NCI-H2196 treated with DMSO at 0.1 percent for 48 hours (cell line): ENCODE data around the gene DTD2.
A peak's percentile ranks its signal among the peaks of the same experiment; 100 is the strongest.
"Not testable (repeated sequence)": the region's sequence is repeated elsewhere in the genome, so short reads cannot be mapped to it uniquely, and the experiment has no call there.

Source experiments
- DNase-seq: peaks from one replicate; lab custom pipeline; 2025; ENCODE audit not compliant: unreplicated experiment; lab: John Stamatoyannopoulos, UW

The DTD2 gene

DNA sequence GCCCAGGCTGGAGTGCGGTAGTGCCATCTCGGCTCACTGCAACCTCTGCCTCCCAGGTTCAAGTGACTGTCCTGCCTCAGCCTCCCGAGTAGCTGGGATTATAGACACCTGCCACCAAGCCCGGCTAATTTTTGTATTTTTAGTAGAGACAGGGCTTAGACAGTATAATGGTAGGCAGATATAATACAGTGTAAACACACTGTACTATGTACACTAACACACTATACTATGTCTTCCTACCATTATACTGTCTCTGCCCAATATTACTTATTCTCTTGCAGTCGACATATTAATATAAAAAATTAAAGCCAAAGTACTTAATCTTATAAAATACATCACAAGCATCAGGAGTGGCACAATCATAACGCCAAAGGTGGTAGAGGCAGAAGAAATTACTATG lies 15.0 kb downstream of the DTD2 start:
- DNase-seq, result no peak

DNA sequence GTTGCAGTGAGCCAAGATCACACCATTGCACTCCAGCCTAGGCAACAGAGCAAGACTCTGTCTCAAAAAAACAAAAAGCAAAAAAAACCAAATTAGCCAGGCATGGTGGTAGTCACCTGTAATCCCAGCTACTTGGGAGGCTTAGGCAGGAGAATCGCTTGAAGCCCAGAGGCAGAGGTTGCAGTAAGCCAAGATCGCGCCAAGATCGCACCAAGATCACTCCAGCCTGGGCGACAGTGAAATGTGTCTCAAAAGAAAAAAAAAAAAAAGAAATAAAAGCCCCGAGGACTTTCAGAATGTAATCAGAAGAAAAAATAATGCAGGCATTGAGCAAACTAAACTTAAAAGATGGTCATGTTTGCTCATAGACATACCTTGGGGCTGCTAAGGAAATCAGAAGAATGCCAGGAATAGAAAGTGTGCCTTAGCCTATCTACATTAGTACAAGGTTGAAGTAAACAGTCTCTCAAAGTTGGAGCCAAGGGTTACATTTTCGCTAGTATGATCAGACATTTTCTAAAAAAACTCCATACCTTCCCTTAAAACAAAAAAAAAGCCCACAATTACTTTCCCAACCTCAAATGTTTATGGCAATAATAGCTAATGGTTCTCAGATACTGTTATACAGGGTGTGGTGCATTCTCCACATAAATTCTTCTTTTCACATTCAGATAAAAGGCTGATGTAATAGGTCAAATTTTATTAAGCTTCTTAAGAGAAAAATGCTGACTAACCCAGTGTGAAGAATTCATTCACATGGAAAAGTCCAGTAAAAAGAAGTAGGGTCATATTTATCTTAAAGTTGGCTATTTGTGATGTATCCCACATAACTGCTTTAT lies 15.8 kb downstream of the DTD2 start:
- no peak for DNase-seq

DNA sequence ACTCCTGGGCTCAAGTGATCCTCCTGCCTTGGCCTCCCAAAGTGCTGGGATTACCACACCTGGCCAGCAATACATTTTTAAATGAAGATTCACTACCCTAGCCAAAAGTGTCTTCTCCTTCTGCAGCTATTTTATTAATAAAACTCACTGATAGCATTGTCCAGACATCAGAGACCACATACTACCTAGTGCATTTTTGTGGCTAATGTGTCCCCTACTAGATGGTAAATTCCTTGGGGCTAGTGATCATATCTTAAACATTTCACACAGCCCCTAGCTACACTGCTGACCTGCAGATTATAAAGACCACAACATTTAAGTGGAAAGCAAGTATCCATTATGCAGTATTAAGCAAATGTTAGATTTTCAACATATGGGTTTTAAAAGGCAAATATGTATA lies 17.0 kb downstream of the DTD2 start:
- no peak for DNase-seq

DNA sequence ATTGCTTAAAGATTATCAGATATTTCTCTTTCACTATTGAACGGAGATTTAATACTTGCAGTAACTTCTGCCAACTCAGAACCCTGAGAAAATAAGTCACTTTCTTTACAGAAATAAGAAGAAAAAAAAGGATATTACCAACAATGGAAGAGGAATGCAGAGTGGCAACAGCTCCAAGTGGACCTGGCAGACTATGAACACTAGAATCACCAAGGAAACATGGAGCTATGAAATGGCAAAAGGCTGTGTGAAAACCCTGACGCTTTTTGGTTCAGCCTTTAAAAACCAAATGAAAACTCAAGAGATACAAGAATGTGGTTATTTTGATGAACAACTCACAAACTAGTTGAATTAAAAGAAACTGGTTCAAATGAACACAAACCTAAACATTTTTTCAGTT lies 17.7 kb downstream of the DTD2 start:
- DNase-seq, result no peak

DNA sequence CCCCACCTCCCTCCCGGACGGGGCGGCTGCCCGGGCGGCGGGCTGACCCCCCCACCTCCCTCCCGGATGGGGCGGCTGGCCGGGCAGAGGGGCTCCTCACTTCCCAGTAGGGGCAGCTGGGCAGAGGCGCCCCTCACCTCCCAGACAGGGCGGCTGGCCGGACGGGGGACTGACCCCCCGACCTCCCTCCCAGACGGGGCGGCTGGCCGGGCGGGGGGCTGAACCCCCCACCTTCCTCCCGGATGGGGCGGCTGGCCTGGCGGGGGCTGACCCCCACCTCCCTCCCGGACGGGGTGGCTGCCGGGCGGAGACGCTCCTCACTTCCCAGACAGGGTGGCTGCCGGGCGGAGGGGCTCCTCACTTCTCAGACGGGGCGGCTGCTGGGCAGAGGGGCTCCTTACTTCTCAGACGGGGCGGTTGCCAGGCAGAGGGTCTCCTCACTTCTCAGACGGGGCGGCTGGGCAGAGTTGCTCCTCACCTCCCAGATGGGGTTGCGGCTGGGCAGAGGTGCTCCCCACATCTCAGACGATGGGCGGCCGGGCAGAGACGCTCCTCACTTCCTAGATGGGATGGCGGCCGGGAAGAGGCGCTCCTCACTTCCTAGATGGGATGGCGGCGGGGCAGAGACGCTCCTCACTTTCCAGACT lies 20.1 kb downstream of the DTD2 start:
- DNase-seq, result not testable (repeated sequence)

DNA sequence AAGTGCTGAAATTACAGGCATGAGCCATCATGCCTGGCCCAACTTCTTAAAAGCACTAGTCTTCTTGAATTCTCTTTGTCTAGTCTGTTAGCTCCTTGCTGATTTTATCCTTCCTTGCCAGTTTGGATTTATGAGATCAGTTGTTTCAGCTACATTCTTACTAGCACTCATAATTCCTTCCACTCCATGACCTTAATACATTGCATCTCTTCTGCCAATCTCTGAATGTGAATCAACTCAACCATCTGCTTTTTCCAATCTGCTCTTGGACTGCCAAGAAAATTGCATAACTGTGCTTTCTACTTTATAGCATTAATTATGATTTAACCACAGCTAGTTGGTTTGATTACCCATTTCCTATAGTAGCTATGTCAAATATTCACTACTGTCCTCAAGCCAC lies 22.0 kb downstream of the DTD2 start:
- no peak for DNase-seq

DNA sequence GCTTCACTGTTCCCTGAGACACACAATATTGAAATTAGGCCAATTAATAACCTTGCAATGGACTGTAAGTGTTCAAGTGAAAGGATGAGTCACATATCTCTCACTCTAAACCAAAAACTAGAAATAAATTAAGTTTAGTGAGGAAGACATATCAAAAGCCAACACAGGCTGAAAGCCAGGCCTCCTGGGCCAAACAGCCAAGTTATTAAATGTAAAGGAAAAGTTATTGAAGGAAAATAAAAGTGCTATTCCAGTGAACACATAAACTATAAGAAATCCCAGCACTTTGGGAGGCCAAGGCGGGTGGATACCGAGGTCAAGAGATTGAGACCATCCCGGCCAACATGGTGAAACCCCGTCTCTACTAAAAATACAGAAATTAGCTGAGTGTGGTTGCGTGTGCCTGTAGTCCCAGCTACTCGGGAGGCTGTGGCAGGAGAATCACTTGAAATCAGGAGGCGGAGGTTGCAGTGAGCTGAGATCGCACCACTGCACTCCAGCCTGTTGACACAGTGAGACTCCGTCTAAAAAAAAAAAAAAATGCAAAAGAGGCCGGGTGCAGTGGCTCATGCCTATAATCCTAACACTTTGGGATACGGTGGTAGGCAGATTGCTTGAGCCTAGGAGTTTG lies 26.6 kb downstream of the DTD2 start:
- DNase-seq, result no peak

DNA sequence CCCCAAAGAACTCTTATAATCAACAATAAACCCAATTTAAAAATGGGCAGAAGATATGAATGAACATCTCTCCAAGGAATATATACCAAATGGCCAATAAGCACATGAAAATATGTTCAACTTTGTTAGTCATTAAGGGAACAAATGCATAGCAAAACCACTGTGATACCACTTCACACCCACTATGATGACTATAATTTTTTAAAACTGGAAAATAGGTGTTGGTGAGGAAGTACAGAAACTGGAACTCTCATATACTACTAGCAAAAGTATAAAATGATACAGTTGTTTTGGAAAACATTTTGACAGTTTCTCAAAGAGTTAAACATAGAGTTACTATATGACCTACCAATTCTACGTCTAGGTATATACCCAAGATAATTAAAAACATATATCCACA lies 27.5 kb downstream of the DTD2 start:
- DNase-seq, result no peak

DNA sequence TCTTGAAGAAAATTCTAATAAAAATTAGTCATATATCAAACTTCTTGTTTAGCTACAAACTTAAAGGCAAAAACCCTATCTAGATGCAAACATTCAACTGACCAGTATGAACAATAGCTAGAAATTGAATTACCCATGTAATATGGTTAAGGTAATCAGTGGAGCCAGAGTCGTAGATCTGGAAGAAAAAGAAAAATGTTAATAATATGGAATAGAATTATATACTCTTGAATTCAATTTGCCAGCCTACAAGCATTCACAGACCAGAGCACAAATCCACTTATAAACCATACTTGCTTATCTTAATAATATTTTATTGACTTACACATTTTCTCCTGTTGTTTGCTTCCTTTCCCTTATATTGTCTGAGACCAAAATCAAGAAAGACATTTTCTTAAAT lies 29.3 kb downstream of the DTD2 start:
- no peak for DNase-seq

DNA sequence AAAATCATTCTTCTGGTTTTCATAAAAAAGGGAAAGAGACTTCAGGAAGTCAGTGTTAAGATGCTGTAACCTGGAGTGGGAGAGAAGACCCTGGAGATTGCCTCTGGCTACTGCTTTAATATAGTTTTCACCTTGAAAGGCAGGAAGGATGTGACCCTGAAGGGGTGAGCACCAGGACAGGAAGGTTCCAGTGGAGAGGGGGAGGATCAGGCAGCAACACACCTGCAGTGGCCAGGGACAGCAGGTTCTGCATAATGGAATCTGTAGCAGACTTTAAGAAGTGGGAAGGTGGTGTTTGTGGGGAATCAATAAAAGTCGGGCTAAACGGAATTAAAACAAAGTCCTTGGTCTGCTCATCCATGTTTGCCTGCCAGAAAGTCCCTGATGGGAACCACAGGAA lies 30.6 kb downstream of the DTD2 start:
- no peak for DNase-seq

DNA sequence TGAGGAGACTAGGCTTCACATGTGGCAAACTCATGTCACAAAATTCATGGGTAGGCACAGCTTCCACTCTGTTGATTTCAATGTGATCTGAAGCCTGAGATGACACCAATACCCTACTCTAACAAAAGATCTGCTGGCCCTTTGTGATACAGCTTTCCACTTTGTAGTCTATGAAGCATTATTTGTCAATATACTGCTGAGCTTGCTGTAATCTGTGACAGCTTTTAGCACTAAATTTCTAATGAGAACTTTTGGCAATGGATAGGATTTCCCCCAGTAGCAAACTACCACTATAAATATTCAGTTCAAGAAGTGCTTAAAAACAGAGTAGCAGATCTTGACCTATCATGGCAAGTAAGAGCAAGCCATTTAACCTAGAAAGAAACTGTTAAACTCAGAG lies 31.4 kb downstream of the DTD2 start:
- no peak for DNase-seq

DNA sequence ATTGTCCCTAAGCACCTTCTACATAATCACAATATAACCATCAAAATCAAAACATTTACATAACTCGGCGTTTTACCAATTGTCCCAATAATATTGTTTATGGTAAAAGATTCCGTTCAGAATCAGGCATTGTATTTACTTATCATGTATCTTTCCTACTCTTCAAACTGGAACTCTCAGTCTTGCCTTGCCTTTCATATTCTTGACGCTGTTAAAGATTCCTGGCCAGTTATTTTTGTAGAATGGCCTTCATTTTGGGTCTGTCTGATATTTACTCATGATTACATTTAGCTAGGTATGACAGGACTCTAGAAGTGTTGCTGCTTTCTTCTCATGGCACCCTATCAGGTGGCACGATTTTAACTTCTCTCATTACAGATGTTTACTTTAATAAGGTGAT lies 36.1 kb downstream of the DTD2 start:
- DNase-seq, result no peak

DNA sequence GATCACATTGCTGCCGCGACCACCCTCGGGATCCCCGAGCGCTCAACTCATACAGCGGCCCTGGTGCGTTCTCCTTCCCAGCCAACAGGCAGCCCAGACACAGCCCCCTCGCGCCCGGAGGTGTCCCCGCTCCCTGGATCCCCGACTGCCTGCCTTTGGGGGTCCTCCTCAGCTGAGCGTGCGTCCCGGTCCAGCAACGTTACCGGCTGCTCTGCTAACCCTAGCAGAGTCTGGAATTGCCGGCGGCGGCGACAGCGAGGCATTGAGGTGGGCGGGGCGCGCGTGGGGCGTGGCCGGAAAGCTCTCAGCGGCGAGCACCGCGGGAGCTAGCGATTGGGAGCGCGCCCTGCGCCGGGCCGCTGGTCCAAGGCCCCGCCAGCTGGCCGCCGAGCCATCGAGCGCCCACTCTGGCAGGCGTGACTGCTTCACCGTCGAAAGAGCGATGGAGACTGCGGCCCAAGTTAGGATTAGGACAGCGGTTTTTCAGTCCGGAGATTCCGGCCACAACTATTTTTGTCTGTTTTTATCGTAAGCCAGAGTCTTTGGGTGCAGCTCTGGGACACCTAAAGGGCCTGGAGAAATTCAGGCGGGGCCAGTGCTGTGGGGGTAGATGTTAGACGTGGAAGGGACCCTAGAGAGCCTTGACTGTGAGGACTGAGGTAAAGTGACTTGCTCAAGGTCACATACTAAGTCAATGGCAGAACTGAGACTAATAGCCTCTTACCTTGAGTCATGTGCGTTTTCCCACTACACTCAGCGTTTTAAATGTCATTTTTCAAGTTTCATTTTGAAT lies 36.8 kb downstream of the DTD2 start, which contains the start of gene HEATR5A:
TSS of gene HEATR5A (minus strand) at position 232 of the 793 bp plus-strand sequence. CDS start 17,575 bp downstream, outside the sequence.
- peak; percentile 88 for DNase-seq

DNA sequence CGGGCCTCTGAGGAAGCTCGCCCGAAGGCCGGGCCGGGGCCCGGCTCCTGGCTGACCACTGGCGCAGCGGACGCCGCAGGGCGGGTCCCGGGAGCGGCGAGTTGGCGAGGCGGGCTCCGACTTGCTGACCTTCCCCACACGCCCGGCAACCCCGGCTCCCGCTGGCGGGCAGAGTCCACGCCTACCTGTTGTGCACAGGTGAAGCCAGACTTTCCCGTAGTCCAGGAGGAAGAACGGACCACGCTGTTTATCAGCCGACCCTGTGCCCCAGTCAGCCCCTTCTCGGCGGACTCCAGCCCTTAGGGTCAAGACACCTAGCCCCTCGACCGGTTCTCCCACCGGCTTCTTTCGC lies 37.4 kb downstream of the DTD2 start:
- peak; percentile 26 for DNase-seq

DNA sequence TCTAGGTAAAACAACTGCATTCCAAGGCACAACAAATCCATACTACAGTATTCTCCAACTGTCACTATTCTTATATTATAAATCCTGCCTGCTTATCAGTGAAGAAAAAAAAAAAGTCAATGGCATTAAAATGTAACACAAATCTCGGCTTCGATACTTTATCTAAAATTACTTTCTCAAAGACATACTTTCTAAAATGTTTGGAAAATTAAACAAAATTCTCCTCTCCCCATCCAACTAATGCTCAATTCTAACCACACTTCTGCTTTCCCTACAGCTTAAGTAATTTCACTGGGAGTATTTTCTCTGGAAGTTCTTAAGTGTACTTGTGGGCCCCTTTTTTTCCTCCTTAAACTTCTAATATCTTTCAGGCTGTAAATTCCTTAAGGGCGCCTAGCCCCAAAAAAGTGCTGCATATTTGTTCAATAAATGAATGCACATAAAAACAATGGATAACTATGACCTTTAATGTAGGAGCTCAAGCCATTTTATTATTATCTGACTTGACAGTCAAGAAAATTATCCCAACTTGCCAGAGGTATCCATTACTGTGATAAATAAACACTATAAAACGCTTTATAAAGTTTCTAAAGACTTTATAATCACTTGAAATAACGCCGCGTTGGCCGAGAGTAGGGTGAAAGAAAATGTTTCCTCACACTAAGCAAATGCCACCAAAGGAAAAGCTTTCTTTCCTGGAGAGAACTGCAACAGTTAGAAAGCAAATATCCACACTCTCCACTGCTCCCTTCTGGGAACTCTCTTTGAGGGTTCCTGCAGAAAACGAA lies 37.9 kb downstream of the DTD2 start:
- no peak for DNase-seq

DNA sequence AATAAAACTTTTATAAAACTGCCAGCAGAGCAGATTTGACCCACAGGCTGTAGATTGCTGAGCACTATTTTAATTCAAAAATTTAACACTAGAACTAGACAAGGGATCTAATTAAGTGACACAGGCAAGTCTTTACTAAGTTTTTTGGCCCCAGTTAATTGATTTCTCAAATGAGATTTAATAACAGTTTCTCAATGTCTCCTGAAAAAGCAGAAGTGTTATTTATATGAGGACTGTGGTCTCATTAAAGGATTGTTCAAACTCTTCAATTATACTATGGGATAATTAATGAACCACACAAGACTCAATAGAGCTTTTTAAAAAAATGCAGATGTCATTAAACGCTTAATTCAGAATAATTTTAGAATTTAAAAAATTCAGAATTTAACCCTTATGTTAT lies 38.9 kb downstream of the DTD2 start:
- no peak for DNase-seq

DNA sequence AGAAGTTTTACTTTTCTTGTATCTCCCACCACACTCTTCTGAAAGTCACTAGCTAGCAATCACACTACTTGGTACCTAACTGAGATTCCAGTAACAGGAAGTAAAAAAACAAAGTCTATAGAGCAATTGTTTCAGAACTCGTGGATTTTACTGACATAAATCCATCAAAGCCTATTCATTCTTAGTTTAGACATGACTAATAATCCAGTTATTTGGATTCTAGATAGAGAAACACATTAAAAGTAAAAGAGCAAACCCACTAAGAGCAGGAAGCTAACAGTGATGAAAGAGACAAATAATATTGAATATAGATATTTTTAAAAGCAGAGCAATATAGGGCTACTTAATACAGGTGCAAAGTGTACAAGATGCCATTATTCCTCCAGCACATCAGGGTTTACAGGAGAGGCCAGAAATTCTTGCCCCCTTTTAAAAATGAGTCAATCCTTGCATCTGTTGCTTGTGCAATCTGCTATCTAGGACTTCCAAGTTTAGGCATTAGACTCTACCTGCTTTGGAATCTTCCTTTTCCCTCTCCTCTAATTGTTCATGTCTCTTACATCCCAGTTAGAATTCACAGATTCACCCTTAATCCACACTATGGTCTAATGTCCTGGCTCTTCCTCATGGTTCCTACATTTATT lies 43.0 kb downstream of the DTD2 start:
- no peak for DNase-seq

DNA sequence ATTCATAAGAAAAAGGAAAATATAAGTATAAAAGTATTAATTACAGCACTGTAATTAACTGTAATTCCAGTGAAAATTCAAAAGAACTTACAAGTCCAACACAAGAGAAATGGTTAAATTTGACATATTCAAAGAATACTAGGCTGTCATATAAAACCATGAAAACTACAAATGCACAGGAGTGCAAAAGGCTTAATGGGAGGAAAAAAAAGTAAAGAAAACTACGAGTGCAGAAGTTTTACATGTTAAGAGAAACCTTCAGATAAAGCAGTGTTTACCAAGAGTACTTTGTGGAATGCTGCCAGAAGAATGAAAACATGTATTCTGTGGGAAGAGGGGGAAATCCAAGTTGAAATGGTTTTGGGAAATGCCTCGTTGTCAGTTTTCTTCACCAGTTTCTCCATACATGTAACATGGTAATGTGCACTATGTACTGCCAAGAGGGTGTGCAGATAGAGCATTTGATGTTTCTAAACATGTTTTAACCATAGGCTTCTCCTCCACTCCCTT lies 46.0 kb downstream of the DTD2 start:
- DNase-seq, result no peak

DNA sequence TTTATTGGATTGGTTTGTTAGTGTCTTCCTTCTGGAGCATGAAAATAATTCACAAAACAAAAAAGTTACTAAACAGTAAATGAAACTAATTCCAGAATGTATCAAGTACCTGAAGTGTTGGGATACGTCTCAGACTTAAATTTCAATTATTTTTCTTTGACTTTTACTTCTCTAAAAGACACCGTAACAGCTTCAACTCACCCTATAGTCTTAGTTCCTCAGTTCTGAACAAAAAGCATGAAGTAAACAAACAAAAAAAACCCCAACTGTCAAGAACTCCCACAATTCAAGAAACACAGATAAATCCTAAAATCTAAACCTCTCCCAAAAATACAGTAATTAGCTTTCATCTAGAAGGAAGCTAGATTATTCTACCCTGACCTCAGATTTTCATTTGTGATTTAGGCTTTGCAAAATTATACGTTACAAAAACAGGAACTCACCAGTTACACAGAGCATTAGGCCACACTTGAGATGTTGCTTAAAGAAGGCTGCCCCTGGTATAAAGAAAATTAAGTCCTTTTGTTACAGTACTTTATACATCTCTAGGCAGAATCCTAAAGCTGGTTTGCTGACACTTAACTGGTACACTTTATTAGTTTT lies 47.2 kb downstream of the DTD2 start:
- DNase-seq, result no peak

DNA sequence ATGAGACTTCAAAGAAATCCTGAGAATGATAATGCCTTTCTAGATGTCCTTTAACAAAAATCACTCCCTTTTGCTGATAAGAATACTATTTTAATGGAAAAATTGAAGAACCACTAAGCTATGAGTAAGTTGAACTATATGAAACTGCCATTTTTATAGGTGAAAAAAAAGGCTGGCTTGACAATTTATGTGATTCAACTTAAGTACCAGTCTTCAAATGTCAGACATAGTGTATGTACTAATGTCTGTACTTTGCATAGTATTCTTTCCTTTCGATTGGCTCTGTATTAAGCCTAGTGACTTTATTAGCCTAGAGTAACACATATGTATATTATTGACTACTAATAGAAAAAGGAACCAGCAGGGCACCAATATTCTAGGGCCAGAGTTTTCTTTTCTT lies 48.9 kb downstream of the DTD2 start:
- no peak for DNase-seq
